PC-9 (cell line): ENCODE data around the gene GMPPB.

Source experiments
- CTCF ChIP-seq: fragments of 200-600 bp; sonication (generic); conservative IDR thresholded peaks from 2 replicates; pipeline ENCODE4 v1.6.1; 2017; ENCODE audit warnings: mixed run types, antibody characterized with exemption, mild to moderate bottlenecking, moderate library complexity
- EZH2 ChIP-seq: fragments of 200-600 bp; sonication (generic); IDR thresholded peaks from 2 replicates; pipeline ENCODE4 v1.8.0; 2017; ENCODE audit warnings: antibody characterized with exemption, low read depth

GRCh38 chr3:49704629-49705028 is 19.1 kb downstream of the GMPPB start:
- TF ChIP-seq CTCF (no peak), EZH2 (no peak)
